CD8-positive, alpha-beta memory T cell (primary cell): ENCODE measurements around the gene YOD1. TPM values are rescaled to one million over a fixed set of nuclear protein-coding genes. Genes with fewer than 3 reads are reported as not detected.

Source experiments
- CTCF ChIA-PET: fragments of 350-600 bp; sonication (Branson Sonifier 250); formaldehyde crosslinking; loops from one replicate; lab custom pipeline; 2021; ENCODE audit warnings: antibody characterized with exemption; lab: Charles Lee
- POLR2A ChIA-PET: fragments of 350-600 bp; sonication (Branson Sonifier 250); formaldehyde crosslinking; loops from one replicate; lab custom pipeline; 2021; ENCODE audit warnings: antibody characterized with exemption; lab: Charles Lee
- DNase-seq, 5 donors: peaks; one replicate each; pipeline versions ENCODE4 v3.0.0 to v3.0.0-alpha.2; 2020 to 2022; ENCODE audit warnings: mixed read lengths in 1 of 5
- H3K27ac ChIP-seq: one replicate; pipeline ENCODE4 v1.7.0; 2013; ENCODE audit warnings: low read depth, mild to moderate bottlenecking, low read length, moderate library complexity
- H3K27me3 ChIP-seq: 2 replicates; pipeline ENCODE4 v1.7.0; 2013; ENCODE audit warnings: low read length, mild to moderate bottlenecking; ENCODE audit not compliant: insufficient read depth, poor library complexity, severe bottlenecking
- H3K36me3 ChIP-seq: 2 replicates; pipeline ENCODE4 v1.7.0; 2013; ENCODE audit warnings: mild to moderate bottlenecking, low read length, moderate library complexity; ENCODE audit not compliant: insufficient read depth
- H3K4me1 ChIP-seq: 2 replicates; pipeline ENCODE4 v1.7.0; 2013; ENCODE audit warnings: mild to moderate bottlenecking, low read length, moderate library complexity; ENCODE audit not compliant: insufficient read depth
- H3K4me3 ChIP-seq: 2 replicates; pipeline ENCODE4 v1.7.0; 2013; ENCODE audit warnings: mild to moderate bottlenecking, low read length
- H3K9me3 ChIP-seq: 2 replicates; pipeline ENCODE4 v1.7.0; 2013; ENCODE audit warnings: mild to moderate bottlenecking, low read length
- H3K27ac Mint-ChIP-seq, 8 donors: one replicate each; pipeline ENCODE4 v1.8.0; 2020 to 2021; ENCODE audit warnings: mixed read lengths in 8 of 8, mild to moderate bottlenecking in 6 of 8, inconsistent platforms in 3 of 8, moderate library complexity in 3 of 8
- H3K27me3 Mint-ChIP-seq, 2 donors: one replicate each; pipeline ENCODE4 v1.8.0; 2020 to 2021; ENCODE audit warnings: mixed read lengths in 2 of 2, mild to moderate bottlenecking in 1 of 2, moderate library complexity in 1 of 2
- H3K36me3 Mint-ChIP-seq, 3 donors: one replicate each; pipeline ENCODE4 v1.8.0; 2020 to 2021; ENCODE audit warnings: mixed read lengths in 3 of 3, inconsistent platforms in 1 of 3, mild to moderate bottlenecking in 1 of 3
- H3K4me1 Mint-ChIP-seq, 3 donors: one replicate each; pipeline ENCODE4 v1.8.0; 2020 to 2021; ENCODE audit warnings: mixed read lengths in 3 of 3, inconsistent platforms in 1 of 3, mild to moderate bottlenecking in 1 of 3
- H3K4me3 Mint-ChIP-seq, 7 donors: one replicate each; pipeline ENCODE4 v1.8.0; 2020 to 2021; ENCODE audit warnings: mixed read lengths in 7 of 7, mild to moderate bottlenecking in 6 of 7, moderate library complexity in 4 of 7, inconsistent platforms in 2 of 7
- H3K9me3 Mint-ChIP-seq, 5 donors: one replicate each; pipeline ENCODE4 v1.8.0; 2020 to 2022; ENCODE audit warnings: mixed read lengths in 5 of 5, mild to moderate bottlenecking in 3 of 5, moderate library complexity in 2 of 5, inconsistent platforms in 1 of 5
- polyA plus RNA-seq: library from polyadenylated mRNA; unstranded; fragments of 300-500 nt; fragmentation: Illumina TruSeq; gene quantifications from one replicate; pipeline ENCODE4 v1.2.3, GENCODE V29; 2021
- total RNA-seq, 2 experiments: library from RNA; stranded (reverse); gene quantifications; one replicate each; pipeline ENCODE4 v1.2.3, GENCODE V29; 2021

Gene YOD1
- total and polyA plus RNA-seq, 3 experiments from 2014 or later: 0.98 to 10.6 (median 10.3) TPM

DNA sequence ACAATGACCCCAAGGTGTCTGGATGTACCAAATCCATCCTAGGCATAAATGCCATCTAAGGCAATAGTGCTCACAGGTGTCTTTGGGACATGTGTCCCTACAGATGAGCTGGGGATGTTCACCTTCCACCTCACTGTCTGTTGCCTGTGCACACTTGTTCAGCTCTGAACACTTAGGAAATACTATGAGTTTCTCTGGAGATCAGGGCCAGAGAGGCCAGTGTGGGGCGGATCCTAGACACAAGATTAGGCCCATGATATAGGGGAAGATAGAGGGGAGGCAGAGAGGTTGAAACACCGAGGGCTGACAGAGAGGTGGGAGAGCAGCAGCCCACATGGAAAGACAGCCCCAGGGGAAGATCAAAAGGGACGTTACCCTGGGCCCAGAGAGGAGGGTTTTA, 44.1 kb downstream of the YOD1 start:
- H3K9me3 ChIP-seq: no peaks in the 10 kb centered on the region
- H3K36me3 ChIP-seq: no peaks in the 10 kb centered on the region
- H3K4me1 ChIP-seq: no peaks in the 10 kb centered on the region
- H3K27ac ChIP-seq: no peak overlapping the region
- Mint-ChIP-seq H3K9me3 (no peaks in the 10 kb centered on the region), H3K4me1 (peaks cover 0 to 6% (median 4%) of the 10 kb centered on the region in 3 donors), H3K4me3 (no peak overlapping the region), H3K27me3 (peaks cover 16 to 34% of the 10 kb centered on the region in 2 donors), H3K27ac (no peak overlapping the region), H3K36me3 (no peaks in the 10 kb centered on the region)
- no peak for DNase-seq
- POLR2A ChIA-PET: no interaction called here
- CTCF ChIA-PET: interaction anchor here (1.3 kb wide), 2 partner anchors 9 to 11 kb away, joined by 3 to 4 read pairs; no protein-coding TSS in a partner anchor
- no peaks in the 10 kb centered on the region for H3K27me3 ChIP-seq
- H3K4me3 ChIP-seq: no peak overlapping the region

DNA sequence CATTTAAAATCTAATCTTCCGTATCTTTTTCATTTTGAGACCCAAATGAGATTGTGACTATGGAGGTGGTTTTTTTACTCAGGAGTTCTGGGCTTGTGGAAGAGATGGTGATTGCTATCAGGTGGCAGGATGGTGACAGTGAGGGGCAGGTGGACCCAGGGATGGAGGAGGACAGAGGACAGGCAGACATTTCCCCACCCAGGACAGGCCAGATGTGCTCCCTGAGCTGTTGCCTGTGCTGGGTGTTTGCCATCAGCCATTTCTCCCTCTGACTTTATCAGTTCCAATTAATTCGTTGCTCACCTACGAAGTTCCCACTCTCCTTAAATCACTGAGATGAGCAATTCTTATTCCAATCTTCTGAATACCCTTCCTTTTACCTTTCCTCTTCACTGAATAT, 44.9 kb downstream of the YOD1 start:
- no peaks in the 10 kb centered on the region for H3K9me3 Mint-ChIP-seq
- no peak overlapping the region for H3K27ac Mint-ChIP-seq
- no peaks in the 10 kb centered on the region for H3K27me3 ChIP-seq
- peaks cover 0 to 6% (median 4%) of the 10 kb centered on the region in 3 donors for H3K4me1 Mint-ChIP-seq
- ChIA-PET CTCF (interaction anchor here (0.9 to 2.2 kb wide), 4 partner anchors 10 to 27 kb away, joined by 3 to 8 read pairs (median 4); partner anchors contain the start of gene C1orf116), POLR2A (no interaction called here)
- H3K9me3 ChIP-seq: no peaks in the 10 kb centered on the region
- H3K27ac ChIP-seq: no peak overlapping the region
- H3K4me3 ChIP-seq: no peak overlapping the region
- no peaks in the 10 kb centered on the region for H3K36me3 Mint-ChIP-seq
- no peak overlapping the region for H3K4me3 Mint-ChIP-seq
- no peaks in the 10 kb centered on the region for H3K4me1 ChIP-seq
- DNase-seq: no peak
- peaks cover 14 to 30% of the 10 kb centered on the region in 2 donors for H3K27me3 Mint-ChIP-seq
- no peaks in the 10 kb centered on the region for H3K36me3 ChIP-seq

DNA sequence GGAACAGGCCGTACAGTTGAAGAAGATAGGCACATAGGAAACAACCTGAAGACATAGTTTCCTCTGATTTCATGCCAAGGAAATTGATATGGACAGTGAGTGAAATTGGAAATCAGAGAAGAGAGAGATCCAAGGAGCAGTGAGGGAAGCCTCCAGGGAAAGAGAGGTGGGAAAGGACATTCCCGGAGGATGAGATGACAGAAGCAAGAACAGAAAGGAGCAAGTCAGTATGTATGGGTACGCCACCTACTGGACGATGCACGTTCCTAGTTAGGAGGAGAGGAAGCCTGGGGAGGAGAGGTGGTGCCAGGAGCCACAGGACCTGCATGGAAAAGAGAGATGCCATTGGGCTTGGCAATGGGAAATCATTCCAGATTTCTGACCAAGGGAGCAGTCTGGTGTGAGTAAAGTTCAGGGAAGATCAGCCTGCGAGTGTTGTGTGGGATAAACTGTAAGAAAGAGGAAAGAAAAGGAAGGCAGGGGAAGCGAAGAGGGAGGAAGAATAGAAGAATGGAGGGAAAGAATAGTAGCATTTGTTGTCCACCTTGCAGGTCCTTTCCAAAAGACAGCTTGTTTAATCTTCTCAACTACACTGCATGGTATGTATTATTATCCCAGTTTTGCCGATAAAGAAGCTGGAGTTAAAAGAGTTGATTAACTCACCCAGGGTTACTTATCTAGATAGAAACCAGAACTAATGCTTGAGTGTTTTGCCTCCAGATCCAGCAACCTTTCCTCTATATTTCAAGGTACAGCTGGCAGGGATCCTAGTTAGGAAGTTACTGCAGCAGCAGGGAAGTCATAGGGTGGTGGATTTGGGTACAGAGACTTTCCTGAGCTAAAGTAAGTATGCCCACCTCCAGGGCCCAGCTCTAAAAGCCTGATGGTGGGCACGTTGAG, 45.8 kb downstream of the YOD1 start:
- H3K9me3 Mint-ChIP-seq: no peaks in the 10 kb centered on the region
- H3K27me3 Mint-ChIP-seq: peaks cover 14 to 27% of the 10 kb centered on the region in 2 donors
- no peaks in the 10 kb centered on the region for H3K36me3 Mint-ChIP-seq
- Histone ChIP-seq H3K9me3 (no peaks in the 10 kb centered on the region), H3K4me3 (no peak overlapping the region), H3K4me1 (no peaks in the 10 kb centered on the region), H3K36me3 (no peaks in the 10 kb centered on the region), H3K27ac (no peak overlapping the region), H3K27me3 (no peaks in the 10 kb centered on the region)
- CTCF ChIA-PET: interaction anchor here (0.7 to 2.2 kb wide), 5 partner anchors 9 to 28 kb away, joined by 3 to 9 read pairs (median 3); partner anchors contain the start of gene C1orf116
- H3K4me1 Mint-ChIP-seq: peaks cover 0 to 6% (median 4%) of the 10 kb centered on the region in 3 donors
- POLR2A ChIA-PET: no interaction called here
- H3K4me3 Mint-ChIP-seq: peak overlapping the region in 2 of 7 donors; percentile 19 to 64
- DNase-seq: peak; percentile 3 to 50 (median 8)
- no peak overlapping the region for H3K27ac Mint-ChIP-seq

DNA sequence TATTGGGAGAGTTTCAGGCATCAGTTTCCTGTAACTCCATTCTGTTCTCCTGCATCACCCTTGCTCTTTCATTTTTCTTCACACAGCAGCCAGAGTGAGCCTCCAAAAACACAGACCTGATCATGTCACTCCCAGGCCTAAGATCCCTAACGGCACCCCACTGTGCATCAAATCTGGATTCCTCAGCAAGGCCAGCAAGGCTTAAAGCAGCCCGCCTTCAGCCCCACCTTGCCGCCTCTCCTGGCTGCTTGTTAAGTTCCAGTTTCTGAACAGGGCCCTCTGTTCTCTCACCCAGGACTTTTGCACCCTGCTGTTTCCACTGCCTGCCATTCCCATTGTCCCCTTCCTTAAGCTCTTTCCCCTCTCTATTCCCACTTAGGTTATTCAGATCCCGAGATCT, 47.8 kb downstream of the YOD1 start:
- no peak for DNase-seq
- Mint-ChIP-seq H3K27me3 (peaks cover 7 to 24% of the 10 kb centered on the region in 2 donors), H3K4me1 (peaks cover 0 to 6% (median 4%) of the 10 kb centered on the region in 3 donors), H3K27ac (no peak overlapping the region), H3K4me3 (no peak overlapping the region), H3K36me3 (no peaks in the 10 kb centered on the region), H3K9me3 (no peaks in the 10 kb centered on the region)
- no peaks in the 10 kb centered on the region for H3K36me3 ChIP-seq
- no peaks in the 10 kb centered on the region for H3K9me3 ChIP-seq
- ChIA-PET POLR2A (no interaction called here), CTCF (no interaction called here)
- no peak overlapping the region for H3K4me3 ChIP-seq
- no peaks in the 10 kb centered on the region for H3K4me1 ChIP-seq
- no peaks in the 10 kb centered on the region for H3K27me3 ChIP-seq
- no peak overlapping the region for H3K27ac ChIP-seq

DNA sequence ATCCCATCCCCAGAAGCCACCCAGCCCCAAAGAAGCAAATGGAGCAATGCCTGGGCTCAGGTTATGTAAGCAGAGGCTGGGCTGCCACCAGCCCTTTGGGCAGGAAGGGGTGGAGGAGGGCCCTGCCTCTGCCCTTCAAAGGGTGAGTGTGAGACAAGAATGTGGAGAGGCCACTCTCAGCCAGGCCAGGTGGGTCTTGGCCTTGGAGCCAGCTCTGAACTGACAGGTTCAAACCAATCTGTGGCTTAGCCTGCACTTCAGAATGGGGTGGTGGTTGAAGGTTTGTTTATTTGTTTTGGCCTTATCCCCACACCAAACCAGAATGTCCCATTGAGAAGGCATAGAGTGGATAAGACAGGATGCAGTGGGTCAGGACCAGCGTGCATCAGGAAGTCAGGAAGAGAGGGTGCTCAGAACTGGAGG, 48.3 kb downstream of the YOD1 start:
- no peaks in the 10 kb centered on the region for H3K36me3 Mint-ChIP-seq
- Histone ChIP-seq H3K4me1 (no peaks in the 10 kb centered on the region), H3K9me3 (no peaks in the 10 kb centered on the region), H3K36me3 (no peaks in the 10 kb centered on the region), H3K27me3 (no peaks in the 10 kb centered on the region), H3K4me3 (no peak overlapping the region), H3K27ac (no peak overlapping the region)
- H3K4me1 Mint-ChIP-seq: peaks cover 0 to 6% (median 4%) of the 10 kb centered on the region in 3 donors
- no peaks in the 10 kb centered on the region for H3K9me3 Mint-ChIP-seq
- peaks cover 7 to 23% of the 10 kb centered on the region in 2 donors for H3K27me3 Mint-ChIP-seq
- no peak for DNase-seq
- H3K27ac Mint-ChIP-seq: no peak overlapping the region
- ChIA-PET CTCF (interaction anchor here (1.5 kb wide), 1 partner anchor 9 kb away, joined by 3 read pairs; no protein-coding TSS in a partner anchor), POLR2A (no interaction called here)
- H3K4me3 Mint-ChIP-seq: no peak overlapping the region

DNA sequence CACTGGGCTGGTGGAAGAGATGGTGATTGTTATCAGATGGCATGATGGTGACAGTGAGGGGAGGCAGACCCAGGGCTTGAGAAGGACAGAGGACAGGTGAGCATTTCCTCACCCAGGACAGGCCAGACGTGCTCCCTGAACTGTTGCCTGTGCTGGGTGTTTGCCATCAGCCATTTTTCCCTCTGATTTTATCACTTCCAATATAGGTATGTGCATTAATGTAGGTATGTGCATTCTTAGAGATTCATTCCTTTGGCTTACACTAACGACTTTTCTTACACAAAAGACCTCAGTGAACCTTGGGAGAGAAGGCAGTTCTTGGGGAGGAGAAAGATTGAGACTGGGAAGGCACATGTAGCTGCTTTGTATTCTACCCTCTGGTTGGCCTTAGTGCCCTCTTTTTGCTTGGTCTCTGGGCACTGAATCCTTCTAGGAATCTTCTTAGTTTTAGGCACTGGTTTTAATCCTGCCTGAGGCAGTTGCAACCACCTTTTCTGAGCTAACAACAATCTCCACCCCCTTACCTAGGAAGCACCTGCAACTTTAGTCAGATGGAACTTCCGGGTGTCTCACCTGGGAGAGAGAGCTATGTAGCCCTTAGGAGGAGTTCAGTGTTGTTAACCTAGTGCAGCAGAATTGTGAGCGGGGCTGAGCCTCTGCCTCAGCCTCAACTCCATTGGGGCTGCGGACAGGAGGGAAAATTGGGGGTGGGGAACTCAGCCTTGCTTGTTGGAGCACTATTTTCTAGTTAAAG, 49.3 kb downstream of the YOD1 start:
- H3K4me3 ChIP-seq: no peak overlapping the region
- Mint-ChIP-seq H3K9me3 (no peaks in the 10 kb centered on the region), H3K27me3 (peaks cover 4 to 15% of the 10 kb centered on the region in 2 donors), H3K4me1 (peaks cover 0 to 6% (median 4%) of the 10 kb centered on the region in 3 donors), H3K4me3 (no peak overlapping the region), H3K27ac (peak overlapping the region in 1 of 8 donors; percentile 9), H3K36me3 (no peaks in the 10 kb centered on the region)
- CTCF ChIA-PET: interaction anchor here (1.5 kb wide), 1 partner anchor 10 kb away, joined by 3 read pairs; no protein-coding TSS in a partner anchor
- DNase-seq: no peak
- POLR2A ChIA-PET: no interaction called here
- no peaks in the 10 kb centered on the region for H3K27me3 ChIP-seq
- no peaks in the 10 kb centered on the region for H3K36me3 ChIP-seq
- H3K27ac ChIP-seq: no peak overlapping the region
- no peaks in the 10 kb centered on the region for H3K4me1 ChIP-seq
- H3K9me3 ChIP-seq: no peaks in the 10 kb centered on the region

DNA sequence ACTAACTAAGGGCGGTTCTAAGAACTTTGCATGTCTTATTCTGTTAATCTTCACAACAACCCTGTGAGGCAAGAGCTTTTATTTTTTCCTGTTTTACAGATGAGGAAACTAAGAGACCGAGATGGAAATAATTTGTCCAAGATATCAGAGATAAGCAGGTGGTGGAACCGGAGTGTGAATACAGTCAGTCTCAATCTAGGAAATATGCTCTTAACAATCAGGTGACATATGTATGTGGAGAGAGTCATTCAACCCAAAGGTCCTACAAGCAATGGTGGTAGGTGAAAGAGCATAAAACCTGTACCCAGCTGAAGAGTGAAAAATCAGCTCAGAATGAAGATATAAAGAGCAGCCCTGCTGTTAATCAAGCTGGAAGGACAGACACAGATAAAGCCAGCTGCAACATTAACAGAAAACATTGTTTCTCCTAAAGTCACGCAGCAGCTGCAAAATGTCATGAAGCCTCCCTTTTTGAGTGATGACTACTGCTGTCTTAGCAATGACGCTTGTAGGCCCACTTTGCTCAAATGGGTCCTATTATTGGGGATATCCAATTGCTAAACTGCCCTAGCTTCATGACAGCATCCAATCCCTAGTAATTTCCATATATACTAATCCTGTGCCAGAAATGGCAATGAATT, 50.2 kb downstream of the YOD1 start:
- peaks cover 0 to 6% (median 4%) of the 10 kb centered on the region in 3 donors for H3K4me1 Mint-ChIP-seq
- Histone ChIP-seq H3K36me3 (no peaks in the 10 kb centered on the region), H3K27me3 (no peaks in the 10 kb centered on the region), H3K4me3 (no peak overlapping the region), H3K9me3 (no peaks in the 10 kb centered on the region), H3K4me1 (no peaks in the 10 kb centered on the region), H3K27ac (no peak overlapping the region)
- POLR2A ChIA-PET: no interaction called here
- no peaks in the 10 kb centered on the region for H3K36me3 Mint-ChIP-seq
- peaks cover 5 to 8% of the 10 kb centered on the region in 2 donors for H3K27me3 Mint-ChIP-seq
- H3K9me3 Mint-ChIP-seq: no peaks in the 10 kb centered on the region
- no peak for DNase-seq
- H3K4me3 Mint-ChIP-seq: no peak overlapping the region
- H3K27ac Mint-ChIP-seq: no peak overlapping the region
- CTCF ChIA-PET: no interaction called here
